HuH-7.5 (cell line): Measurements from ENCODE around the gene DARS2.
"Not testable (repeated sequence)": the region's sequence is repeated elsewhere in the genome, so short reads cannot be mapped to it uniquely, and the experiment has no call there.

Source experiments
- DNase-seq: peaks from one replicate; pipeline ENCODE4 v3.0.0; 2011; ENCODE audit warnings: low spot score

DARS2 gene

DNA sequence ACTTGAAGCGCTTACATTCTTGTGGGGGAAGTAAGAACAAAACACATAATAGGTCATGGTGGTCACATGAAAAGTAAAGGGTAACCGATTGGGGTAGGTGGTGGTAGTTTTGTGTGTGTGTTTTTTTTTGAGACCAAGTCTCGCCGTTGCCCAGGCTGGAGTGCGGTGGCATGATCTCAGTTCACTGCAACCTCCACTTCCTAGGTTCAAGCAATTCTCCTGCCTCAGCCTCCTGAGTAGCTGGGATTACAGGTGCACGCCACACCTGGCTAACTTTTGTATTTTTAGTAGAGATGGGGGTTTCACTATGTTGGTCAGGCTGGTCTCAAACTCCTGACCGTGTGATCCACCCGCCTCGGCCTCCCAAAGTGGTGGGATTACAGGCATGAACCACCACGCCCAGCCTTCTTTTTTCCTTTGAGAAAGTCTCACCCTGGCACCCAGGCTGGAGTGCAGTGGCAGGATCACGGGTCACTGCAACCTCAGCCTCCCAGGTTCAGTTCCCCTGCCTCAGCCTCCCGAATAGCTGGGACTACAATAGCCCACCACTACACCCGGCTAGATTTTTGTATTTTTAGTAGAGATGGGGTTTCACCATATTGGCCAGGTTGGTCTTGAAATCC, 37.8 kb downstream of the DARS2 start:
- not testable (repeated sequence) for DNase-seq

DNA sequence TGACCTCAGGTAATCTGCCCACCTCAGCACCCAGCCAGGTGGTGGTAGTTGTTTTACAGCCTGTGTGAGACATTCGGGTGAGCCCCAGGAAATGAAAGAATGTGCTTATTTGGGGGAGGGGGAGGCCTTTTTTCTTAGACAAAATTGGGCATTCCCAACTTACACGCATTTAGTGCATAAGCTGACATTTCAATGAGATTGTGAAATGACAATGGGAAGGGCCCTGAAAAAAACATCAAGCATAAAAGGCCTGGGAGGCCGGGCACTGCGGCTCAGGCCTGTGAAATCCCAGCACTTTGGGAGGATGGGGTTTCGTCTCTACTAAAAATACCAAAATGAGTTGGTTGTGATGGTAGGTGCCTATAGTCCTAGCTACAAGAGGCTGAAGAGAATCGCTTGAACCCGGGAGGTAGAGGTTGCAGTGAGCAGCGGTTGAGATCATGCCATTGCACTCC, 38.3 kb downstream of the DARS2 start:
- no peak for DNase-seq

DNA sequence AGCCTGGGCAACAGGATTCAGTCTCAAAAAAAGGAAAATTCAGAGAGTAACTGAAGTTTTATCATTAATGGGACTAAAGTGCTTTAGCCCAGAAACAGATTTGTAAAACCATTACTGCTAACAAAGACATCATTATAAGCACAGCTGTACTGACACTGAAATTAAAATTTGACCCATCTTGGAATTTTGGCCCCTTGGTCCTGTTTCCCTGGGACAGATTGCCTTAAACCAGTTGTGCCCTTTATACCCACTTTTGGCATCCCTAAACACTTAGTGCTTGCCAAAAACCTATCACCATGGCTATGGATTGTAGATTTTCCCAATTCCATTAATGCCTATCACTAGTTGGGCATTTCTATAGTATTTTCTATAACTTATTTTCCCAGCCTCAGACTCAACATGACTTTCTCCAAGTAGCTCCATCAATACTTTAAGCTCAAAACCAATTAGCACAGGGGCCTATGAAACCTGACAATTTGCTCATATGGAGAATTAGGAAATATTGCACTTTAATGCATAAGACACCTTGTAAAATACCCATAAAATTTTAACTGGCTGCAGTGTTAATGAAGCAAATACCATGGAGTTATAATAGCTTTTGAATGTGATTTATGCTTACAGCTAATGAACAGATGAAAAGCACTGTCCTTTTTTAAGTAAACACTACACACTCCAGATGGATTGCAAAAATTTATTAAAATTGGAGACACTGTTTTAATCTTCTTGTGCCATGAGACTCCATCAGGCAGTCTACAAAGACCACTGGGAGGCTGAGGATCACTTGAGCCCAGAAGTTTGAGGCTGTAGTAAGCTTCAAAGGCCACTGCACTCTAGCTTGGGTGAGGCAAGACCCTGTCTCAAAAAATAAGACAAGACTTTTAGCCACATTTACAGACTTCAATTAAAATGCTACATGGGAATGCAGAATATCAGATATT, 39.0 kb downstream of the DARS2 start:
- no peak for DNase-seq

GRCh38 chr1:173864179-173864867, 39.9 kb downstream of the DARS2 start:
- no peak for DNase-seq

- no peak for DNase-seq
Measured at GRCh38 chr1:173865468-173866164, 41.1 kb downstream of the DARS2 start.

DNA sequence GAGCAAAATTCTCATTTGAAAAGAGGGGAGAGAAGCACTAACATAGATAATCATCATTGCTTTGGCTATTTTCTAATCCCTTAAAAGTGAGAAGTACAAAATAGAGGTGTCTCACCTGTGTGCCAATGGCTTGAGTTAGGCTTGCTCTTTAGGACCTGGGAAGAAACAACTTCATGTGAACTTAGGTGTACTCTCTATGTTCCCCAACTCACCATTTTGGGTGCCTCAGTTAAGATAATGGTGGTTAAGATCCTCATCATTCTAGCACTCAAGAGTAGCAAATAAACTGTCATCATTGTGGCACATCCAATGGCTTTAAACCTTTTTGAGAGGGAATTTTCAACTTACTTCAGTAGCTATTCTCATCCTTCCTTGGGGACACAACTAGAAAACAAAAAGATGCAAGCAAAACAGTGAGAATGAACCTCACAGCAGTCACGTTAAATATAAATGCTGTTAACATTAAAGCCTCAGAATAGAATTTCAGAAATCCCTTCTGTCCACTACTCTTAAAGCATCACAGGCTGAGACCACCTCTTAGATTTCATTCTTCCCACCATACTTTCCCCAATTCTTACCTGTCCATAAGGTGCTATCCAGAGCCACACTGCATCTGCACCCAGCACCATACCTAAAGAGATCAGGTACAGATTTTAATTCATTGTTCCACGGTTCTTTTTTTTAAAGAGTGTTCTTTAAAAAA, 42.1 kb downstream of the DARS2 start:
- no peak for DNase-seq

DNA sequence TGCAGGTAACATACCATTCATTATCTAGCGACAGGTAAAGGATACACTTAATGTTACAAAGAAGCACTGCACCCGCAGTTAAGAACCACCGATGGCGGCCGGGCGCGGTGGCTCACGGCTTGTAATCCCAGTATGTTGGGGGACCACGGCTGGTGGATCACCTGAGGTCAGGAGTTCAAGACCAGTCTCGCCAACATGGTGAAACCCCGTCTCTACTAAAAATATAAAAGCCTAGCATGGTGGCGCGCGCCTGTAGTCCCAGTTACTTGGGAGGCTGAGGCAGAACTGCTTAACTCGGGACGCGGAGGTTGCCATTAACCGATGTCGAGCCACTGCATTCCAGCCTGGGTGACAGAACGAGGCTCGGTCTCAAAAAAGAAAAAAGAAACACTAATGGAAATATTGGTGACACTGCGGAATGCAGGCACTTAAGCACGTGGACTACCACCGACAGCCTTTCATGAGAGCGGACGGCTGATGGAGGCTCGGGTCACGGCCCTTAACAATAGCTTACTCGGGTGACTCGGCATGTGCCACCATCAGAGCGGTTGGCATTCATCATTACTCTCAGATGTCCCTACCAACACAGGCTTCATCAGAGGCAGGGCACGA, 42.8 kb downstream of the DARS2 start:
- DNase-seq, result no peak

DNA sequence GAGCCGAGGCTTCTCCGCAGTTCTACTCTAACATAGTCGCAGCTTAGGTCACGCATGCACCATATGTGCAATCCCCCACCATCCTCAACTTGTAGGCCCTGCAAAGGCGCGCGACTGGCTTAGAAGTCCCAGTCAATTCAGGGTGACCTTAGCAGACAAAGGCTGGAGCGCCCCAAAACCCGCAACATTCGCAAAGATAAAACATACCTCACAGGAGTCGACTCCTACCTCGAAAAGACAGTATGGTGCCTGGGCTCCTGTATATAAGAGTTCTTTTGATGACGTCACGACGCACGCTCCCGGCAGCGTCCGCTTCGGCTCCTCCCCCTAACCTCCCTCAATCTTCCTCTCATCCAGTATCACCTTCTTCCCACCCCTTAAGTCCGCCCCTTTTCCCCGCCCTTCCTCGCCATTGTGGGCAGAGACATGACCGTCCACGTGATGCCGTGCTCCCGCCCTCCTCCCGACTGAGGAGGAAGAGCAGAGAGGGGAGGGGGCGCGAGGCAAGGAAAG, 43.3 kb downstream of the DARS2 start, which contains the start of gene GAS5:
Gene GAS5, minus strand, starts transcription at position 237 of the 513 bp plus-strand sequence.
- peak; percentile 69 for DNase-seq

- DNase-seq, result peak; percentile 61
Measured at GRCh38 chr1:173868266-173869020, 44.0 kb downstream of the DARS2 start, which contains the start of gene ZBTB37. TSS of gene ZBTB37 (plus strand) at chr1:173868380. CDS start at chr1:173870226, 1,846 bp downstream.

- no peak for DNase-seq
Measured at GRCh38 chr1:173869021-173869359, 44.5 kb downstream of the DARS2 start.

DNA sequence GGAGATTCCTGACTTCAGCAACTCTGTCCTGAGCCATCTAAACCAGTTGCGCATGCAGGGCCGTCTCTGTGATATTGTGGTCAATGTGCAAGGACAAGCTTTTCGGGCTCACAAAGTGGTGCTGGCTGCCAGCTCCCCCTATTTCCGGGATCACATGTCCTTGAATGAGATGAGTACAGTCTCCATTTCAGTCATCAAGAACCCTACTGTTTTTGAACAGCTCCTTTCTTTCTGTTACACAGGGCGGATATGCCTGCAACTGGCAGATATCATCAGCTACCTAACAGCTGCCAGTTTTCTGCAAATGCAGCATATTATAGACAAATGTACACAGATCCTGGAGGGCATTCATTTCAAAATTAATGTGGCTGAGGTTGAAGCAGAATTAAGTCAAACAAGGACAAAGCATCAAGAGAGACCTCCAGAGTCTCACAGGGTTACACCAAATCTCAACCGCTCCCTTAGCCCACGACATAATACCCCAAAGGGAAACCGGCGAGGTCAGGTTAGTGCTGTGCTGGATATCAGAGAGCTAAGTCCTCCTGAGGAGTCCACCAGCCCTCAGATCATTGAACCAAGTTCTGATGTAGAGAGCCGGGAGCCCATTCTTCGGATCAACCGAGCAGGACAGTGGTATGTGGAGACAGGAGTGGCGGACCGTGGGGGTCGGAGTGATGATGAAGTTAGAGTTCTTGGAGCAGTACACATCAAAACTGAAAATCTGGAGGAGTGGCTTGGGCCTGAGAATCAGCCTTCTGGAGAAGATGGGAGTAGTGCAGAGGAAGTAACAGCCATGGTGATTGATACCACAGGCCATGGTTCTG, 46.0 kb downstream of the DARS2 start:
- no peak for DNase-seq

DNA sequence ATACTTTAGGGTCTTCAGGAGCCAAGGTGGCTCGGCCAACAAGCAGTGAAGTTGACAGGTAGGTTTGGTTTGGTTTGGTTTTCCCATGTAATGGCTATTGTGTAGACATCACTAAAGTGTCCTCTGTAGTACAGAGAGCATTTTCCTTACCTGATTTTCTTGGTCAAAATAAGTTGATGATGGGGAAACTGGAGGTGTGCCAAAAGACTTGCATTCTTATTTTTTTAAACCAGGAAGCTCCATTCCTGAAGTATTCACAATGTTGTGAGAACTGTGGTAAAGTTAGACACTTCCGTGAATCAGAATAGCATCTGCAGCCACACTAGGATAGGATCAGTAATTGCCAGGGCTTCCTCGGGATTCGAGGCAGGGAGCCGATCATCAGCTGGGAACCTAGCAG, 46.6 kb downstream of the DARS2 start:
- DNase-seq, result no peak

GRCh38 chr1:173871500-173871899, 47.0 kb downstream of the DARS2 start:
- no peak for DNase-seq

DNA sequence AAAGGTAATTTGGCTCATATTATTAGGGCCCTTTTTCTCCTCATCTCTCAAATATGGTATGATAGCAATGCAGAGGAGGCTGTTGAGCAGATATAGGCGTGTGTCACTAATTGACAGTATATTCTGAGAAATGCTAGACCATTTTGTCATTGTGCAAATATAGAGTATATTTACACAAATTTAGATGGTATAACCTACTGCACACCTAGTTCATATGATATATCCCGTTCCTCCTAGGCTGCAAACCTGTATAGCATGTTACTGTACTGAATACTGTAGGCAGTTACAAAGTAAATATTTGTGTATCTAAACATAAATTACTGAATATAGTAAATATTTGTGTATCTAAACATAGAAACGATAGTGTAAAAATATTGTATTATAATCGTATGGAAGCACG, 52.3 kb downstream of the DARS2 start:
- DNase-seq, result no peak

GRCh38 chr1:173878251-173878650, 53.8 kb downstream of the DARS2 start:
- no peak for DNase-seq

DNA sequence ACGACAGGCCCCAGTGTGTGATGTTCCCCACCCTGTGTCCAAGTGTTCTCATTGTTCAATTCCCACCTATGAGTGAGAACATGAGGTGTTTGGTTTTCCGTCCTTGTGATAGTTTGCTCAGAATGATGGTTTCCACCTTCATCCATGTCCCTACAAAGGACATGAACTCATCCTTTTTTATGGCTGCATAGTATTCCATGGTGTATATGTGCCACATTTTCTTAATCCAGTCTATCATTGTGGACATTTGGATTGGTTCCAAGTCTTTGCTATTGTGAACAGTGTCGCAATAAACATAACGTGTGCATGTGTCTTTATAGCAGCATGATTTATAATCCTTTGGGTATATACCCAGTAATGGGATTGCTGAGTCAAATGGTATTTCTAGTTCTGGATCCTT, 56.6 kb downstream of the DARS2 start:
- DNase-seq, result not testable (repeated sequence)

- no peak for DNase-seq
Measured at GRCh38 chr1:173884701-173885100, 60.2 kb downstream of the DARS2 start.

GRCh38 chr1:173886746-173887611, 62.5 kb downstream of the DARS2 start:
- no peak for DNase-seq
